ACC112 (cell line): Measurements from ENCODE around the gene RUFY2.

Source experiments
- H2AFZ ChIP-seq: fragments of 200-600 bp; sonication (generic); one replicate; pipeline ENCODE4 v1.6.0; 2017; ENCODE audit warnings: antibody characterized with exemption, low read length; ENCODE audit not compliant: unreplicated experiment
- H3K27ac ChIP-seq: fragments of 200-600 bp; sonication (generic); 2 replicates; pipeline ENCODE4 v1.5.1; 2014; ENCODE audit warnings: low read depth, mild to moderate bottlenecking, antibody characterized with exemption, low read length, moderate library complexity
- H3K27me3 ChIP-seq: fragments of 200-600 bp; sonication (generic); 2 replicates; pipeline ENCODE4 v1.6.1; 2014; ENCODE audit warnings: mild to moderate bottlenecking, antibody characterized with exemption, low read length, moderate library complexity, mixed read lengths; ENCODE audit not compliant: insufficient read depth
- H3K36me3 ChIP-seq: fragments of 200-600 bp; sonication (generic); 2 replicates; pipeline ENCODE4 v1.6.1; 2016; ENCODE audit warnings: mild to moderate bottlenecking, antibody characterized with exemption, low read length, moderate library complexity, mixed read lengths; ENCODE audit not compliant: insufficient read depth
- H3K4me1 ChIP-seq: fragments of 200-600 bp; sonication (generic); one replicate; pipeline ENCODE4 v1.6.1; 2016; ENCODE audit warnings: low read length, mixed read lengths; ENCODE audit not compliant: insufficient read depth, unreplicated experiment, control insufficient read depth
- H3K4me3 ChIP-seq: fragments of 200-600 bp; sonication (generic); 2 replicates; pipeline ENCODE4 v1.5.1; 2014; ENCODE audit warnings: mild to moderate bottlenecking, low read depth, low read length
- H3K79me2 ChIP-seq: fragments of 200-600 bp; sonication (generic); one replicate; pipeline ENCODE4 v1.6.0; 2016; ENCODE audit warnings: low read length; ENCODE audit not compliant: control insufficient read depth, unreplicated experiment, insufficient read depth

The RUFY2 gene

DNA sequence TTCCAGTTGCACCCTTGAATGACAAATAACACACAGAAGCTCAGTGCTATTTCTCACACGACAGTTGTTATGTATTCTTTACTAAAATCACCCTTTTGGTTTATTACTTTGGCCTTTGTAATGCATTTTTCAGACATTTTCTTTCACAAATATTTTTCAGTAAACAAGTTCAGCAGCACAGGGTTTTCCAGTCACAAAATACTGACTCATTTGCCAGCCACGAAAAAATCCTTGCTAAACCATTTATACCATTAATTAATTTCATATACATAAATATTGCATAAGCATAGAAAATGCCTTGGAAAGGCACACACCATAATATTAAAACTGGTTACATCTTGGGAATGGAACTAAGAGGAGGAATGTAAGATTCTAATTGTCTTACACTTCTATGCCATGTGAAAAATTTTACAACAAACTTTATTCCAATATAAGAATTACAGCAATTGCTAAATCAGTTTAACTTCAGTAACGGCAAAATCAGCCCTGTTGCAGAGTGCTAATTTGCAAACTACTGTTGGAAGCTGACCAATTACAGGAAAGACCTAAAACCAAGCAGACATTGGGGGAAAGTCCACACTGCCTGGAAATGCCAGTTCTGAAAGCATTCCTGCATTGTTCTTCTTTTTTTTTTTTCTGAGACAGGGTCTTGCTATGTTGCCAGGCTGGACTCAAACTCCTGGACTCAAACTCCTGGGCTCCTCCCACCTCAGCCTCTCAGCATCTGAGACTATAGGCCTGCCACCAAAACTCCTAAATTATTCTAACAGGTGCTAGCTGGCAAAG, 42.8 kb downstream of the RUFY2 start:
- H3K79me2 ChIP-seq: no peaks in the 10 kb centered on the region
- no peak overlapping the region for H3K4me3 ChIP-seq
- H3K4me1 ChIP-seq: no peaks in the 10 kb centered on the region
- H2AFZ ChIP-seq: no peak overlapping the region
- no peak overlapping the region for H3K27ac ChIP-seq
- H3K36me3 ChIP-seq: 0 out of 2 replicates have a peak, but pooled peaks cover 4% of the 10 kb centered on the region
- H3K27me3 ChIP-seq: no peaks in the 10 kb centered on the region

DNA sequence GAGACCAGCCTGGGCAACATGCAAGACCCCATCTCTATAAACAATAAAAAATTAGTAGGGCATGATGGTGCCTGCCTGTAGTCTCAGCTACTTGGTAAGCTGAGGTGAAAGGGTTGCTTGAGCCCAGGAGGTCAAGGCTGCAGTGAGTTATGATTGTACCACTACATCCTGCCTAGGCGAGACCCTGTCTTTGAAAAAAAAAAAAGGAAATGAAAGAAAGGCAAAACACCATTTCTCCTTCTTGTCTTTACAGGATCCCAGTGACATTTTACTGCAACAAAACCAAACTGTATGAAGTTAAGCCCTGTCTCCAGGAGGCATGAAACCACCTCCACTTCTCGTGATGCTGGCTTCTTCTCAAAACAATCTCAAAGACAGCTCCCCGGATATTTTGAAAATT, 44.5 kb downstream of the RUFY2 start:
- Histone ChIP-seq H3K4me3 (no peak overlapping the region), H3K27me3 (no peaks in the 10 kb centered on the region), H3K79me2 (no peaks in the 10 kb centered on the region), H2AFZ (no peak overlapping the region), H3K27ac (no peak overlapping the region), H3K36me3 (0 out of 2 replicates have a peak, but pooled peaks cover 6% of the 10 kb centered on the region), H3K4me1 (no peaks in the 10 kb centered on the region)

DNA sequence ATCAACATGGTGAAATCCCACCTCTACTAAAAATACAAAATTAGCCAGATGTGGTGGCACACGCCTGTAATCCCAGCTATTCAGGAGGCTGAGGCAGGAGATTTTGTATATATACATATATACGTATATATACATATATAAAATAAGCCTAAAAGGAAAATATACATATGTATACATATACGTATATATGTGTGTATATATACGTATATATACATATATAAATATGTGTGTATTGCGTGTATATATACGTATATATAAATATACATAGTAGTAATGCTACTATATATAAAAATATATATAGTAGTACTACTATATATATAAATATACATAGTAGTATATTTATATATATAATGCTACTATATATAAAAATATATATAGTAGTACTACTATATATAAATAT, 47.9 kb downstream of the RUFY2 start:
- no peaks in the 10 kb centered on the region for H3K27me3 ChIP-seq
- no peak overlapping the region for H3K4me3 ChIP-seq
- no peaks in the 10 kb centered on the region for H3K79me2 ChIP-seq
- H3K4me1 ChIP-seq: no peaks in the 10 kb centered on the region
- no peak overlapping the region for H2AFZ ChIP-seq
- H3K27ac ChIP-seq: no peak overlapping the region
- 0 out of 2 replicates have a peak, but pooled peaks cover 6% of the 10 kb centered on the region for H3K36me3 ChIP-seq

DNA sequence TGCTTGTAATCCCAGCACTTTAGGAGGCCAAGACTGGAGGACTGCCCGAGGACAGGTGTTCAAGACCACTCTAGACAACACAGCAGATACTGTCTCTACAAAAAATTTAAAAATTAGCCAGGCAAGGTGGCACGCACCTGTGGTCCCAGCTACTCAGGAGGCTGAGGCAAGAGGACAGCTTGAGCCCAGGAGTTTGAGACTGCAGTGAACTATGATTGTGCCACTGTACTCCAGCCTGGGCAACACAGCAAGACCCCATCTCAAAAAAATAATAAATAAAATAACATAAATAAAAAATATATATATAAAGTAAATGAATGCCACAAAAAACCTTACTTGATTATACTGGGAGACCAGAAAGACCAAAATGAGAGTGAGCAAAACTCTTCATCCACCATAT, 53.5 kb downstream of the RUFY2 start:
- Histone ChIP-seq H3K4me3 (no peak overlapping the region), H3K79me2 (no peaks in the 10 kb centered on the region), H3K4me1 (no peaks in the 10 kb centered on the region), H2AFZ (no peak overlapping the region), H3K36me3 (0 out of 2 replicates have a peak, but pooled peaks cover 3% of the 10 kb centered on the region), H3K27me3 (no peaks in the 10 kb centered on the region), H3K27ac (no peak overlapping the region)

DNA sequence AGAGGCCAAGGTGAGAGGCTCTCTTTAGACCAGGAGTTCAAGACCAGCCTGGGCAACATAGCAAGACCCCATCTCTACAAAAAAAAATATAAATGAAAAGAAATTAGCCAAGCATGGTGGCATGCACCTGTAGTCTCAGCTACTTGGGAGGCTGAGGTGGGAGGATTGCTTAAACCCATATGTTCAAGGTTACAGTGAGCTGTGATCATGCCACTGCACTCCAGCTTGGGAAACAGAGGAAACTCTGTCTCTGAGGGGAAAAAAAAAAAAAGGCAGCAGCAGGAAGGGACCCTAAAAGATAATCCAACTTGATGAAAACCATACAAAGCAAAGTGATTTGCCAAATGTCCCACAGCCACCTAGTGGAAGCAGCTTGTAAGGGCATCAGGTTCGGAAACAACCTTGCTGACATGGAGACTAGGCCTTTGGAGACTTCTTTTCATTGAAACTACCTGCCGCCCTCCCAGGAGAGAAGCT, 58.8 kb downstream of the RUFY2 start:
- Histone ChIP-seq H3K27me3 (no peaks in the 10 kb centered on the region), H3K4me1 (peaks cover 6% of the 10 kb centered on the region), H3K27ac (no peak overlapping the region), H3K36me3 (peaks cover 14% of the 10 kb centered on the region), H3K4me3 (no peak overlapping the region), H2AFZ (no peak overlapping the region), H3K79me2 (no peaks in the 10 kb centered on the region)

DNA sequence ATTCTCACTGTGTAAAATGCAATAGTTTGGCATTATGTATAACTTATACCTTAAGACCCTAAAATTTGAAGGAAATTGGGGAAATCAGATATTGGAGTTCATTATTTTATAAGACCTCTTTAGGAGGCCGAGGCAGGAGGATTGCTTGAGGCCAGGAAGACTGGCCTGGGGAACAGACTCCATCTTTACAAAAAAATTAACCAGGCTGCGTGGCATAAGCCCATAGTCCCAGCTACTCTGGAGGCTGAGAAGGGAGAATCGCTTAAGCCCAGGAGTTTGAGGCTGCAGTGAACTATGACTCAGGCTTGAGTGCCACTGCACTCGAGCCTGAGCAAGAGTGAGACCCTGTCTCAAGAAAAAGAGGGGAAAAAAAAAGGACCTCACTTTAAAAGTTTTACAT, 60.3 kb downstream of the RUFY2 start:
- H3K4me1 ChIP-seq: peaks cover 6% of the 10 kb centered on the region

DNA sequence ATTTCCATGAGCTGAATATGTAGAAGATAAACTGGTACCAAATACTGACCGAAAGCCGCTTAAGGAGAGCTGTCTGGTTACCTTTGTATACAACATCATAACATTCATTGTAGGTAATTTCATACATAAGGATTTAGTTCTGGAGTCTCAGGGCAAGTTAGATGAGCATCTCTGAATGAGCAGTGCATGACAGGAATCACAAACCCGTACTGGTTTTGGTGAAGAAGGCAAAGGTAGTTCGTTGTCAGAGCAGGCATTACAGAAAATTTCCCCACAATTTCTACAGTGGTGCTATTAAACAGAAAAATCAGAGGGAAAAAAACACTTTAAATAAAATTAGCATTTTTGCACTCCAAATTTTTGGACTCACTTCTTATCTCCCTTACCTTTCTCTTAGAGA, 61.5 kb downstream of the RUFY2 start:
- peaks cover 6% of the 10 kb centered on the region for H3K4me1 ChIP-seq
- no peak overlapping the region; the same call in 1 of the 2 replicates for H3K27ac ChIP-seq
- no peaks in the 10 kb centered on the region for H3K27me3 ChIP-seq
- no peak overlapping the region for H3K4me3 ChIP-seq
- peaks cover 25% of the 10 kb centered on the region for H3K79me2 ChIP-seq
- H2AFZ ChIP-seq: no peak overlapping the region
- H3K36me3 ChIP-seq: peaks cover 38% of the 10 kb centered on the region

More for the DNA sequence above, 60.3 kb downstream of the RUFY2 start:
- Histone ChIP-seq H3K79me2 (peaks cover 14% of the 10 kb centered on the region), H3K27me3 (no peaks in the 10 kb centered on the region), H3K27ac (no peak overlapping the region), H3K4me3 (no peak overlapping the region), H2AFZ (no peak overlapping the region), H3K36me3 (peaks cover 28% of the 10 kb centered on the region)

DNA sequence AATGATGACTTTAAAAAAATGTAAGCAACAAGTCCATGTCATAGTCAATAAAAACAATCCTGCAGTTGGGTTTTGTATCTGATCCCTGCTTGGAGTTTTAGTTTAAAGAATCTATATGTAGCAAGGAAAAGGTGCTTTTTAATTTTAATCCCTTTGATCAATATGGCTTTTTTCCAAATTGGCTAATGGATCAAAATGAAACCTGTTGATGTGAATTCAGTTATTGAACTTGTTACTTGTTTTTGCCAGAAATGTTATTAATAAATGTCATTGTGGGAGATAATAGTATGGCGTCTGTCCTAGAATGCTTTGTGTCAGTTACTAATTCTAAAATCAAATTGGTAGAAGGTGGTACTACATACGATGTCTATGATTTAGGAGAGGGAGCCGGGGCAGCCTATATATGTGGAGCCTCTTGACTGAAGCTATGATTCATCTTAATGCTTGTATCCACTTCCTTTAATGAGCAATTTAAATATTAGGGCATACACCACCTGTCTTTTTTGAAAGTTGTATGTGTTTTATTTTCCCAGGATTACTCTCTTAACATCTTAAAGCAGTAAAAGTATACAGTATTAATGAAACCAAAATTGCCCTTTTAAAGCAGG, 64.1 kb downstream of the RUFY2 start:
- no peaks in the 10 kb centered on the region for H3K27me3 ChIP-seq
- no peak overlapping the region for H3K4me3 ChIP-seq
- H3K79me2 ChIP-seq: peaks cover 52% of the 10 kb centered on the region
- no peak overlapping the region for H3K27ac ChIP-seq
- no peak overlapping the region for H2AFZ ChIP-seq
- peaks cover 6% of the 10 kb centered on the region for H3K4me1 ChIP-seq
- H3K36me3 ChIP-seq: peaks cover 62% of the 10 kb centered on the region

DNA sequence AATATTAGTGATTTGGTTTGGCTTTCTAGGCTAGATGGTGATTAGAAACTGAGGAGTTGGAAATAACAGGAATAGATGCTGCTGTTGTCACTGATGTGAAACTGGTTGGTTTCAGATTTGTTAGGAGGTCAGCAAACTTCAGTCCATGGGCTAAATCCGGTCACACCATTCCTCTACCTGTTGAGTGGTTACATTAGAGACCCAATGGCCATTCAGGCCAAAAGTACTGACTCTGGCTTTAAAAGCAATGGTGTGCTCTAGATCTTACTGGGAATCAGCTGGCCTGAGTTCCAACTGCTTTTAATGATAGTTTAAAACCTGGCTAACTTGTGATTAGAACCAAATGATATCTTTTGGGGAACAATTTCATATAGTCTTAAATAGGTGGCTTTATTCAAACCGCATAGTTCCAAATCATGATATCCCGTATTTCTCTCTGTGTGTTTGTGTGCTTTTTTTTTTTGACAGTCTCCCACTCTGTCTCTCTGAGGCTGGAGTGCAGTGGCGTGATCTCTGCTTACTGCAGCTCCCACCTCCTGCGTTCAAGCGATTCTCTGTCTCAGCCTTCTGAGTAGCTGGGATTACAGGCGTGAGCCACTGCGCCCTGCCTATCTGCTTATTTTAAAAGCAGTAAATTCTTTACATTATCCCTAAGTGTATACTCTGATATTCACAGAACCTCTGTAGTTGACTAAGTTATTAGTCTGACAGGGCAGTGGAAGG, 66.6 kb downstream of the RUFY2 start:
- no peak overlapping the region for H2AFZ ChIP-seq
- H3K27ac ChIP-seq: no peak overlapping the region
- H3K27me3 ChIP-seq: no peaks in the 10 kb centered on the region
- no peak overlapping the region for H3K4me3 ChIP-seq
- H3K79me2 ChIP-seq: peaks cover 76% of the 10 kb centered on the region
- H3K36me3 ChIP-seq: peaks cover 70% of the 10 kb centered on the region
- peaks cover 29% of the 10 kb centered on the region for H3K4me1 ChIP-seq

DNA sequence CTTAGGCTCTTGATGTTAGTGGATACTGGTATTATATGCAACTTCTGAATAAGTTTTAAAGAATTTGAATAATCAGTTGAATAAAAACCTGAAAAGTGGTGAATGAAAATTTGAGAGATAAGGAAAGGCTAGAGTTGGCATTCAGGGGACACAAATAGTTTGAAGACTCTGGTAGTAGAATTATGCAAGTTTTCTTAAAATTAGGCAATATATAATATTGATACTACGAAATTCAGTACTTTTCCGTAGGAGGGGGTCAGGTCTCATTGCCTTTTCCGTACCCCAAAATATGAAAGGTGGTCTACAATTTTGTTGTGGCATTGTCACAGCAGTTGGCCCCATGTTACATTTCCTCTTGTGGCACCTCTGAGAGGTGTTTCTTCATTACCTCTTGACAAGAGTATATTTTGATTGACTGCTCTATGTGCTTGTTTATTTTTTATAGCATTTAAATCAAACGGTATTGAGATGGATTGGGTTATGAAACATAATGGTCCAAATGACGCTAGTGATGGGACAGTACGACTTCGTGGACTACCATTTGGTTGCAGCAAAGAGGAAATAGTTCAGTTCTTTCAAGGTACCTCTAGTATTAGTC, 70.2 kb downstream of the RUFY2 start:
- peaks cover 49% of the 10 kb centered on the region for H3K36me3 ChIP-seq
- no peak overlapping the region for H2AFZ ChIP-seq
- no peak overlapping the region for H3K27ac ChIP-seq
- H3K79me2 ChIP-seq: peaks cover 100% of the 10 kb centered on the region
- H3K4me3 ChIP-seq: peak overlapping the region; percentile 93
- H3K27me3 ChIP-seq: no peaks in the 10 kb centered on the region
- peaks cover 25% of the 10 kb centered on the region for H3K4me1 ChIP-seq
